Measurements from ENCODE around the gene TGFBR3.

The TGFBR3 gene

GRCh38 chr1:91895832-91896556, 10.0 kb upstream of the TGFBR3 start:
- no peak for TF ChIP-seq CTCF (IDR thresholded peaks at IDR 0.05; ENCODE audit: low read depth, low read length)
- no peak for DNase-seq (ENCODE audit: extremely low read depth, low read depth)

DNA sequence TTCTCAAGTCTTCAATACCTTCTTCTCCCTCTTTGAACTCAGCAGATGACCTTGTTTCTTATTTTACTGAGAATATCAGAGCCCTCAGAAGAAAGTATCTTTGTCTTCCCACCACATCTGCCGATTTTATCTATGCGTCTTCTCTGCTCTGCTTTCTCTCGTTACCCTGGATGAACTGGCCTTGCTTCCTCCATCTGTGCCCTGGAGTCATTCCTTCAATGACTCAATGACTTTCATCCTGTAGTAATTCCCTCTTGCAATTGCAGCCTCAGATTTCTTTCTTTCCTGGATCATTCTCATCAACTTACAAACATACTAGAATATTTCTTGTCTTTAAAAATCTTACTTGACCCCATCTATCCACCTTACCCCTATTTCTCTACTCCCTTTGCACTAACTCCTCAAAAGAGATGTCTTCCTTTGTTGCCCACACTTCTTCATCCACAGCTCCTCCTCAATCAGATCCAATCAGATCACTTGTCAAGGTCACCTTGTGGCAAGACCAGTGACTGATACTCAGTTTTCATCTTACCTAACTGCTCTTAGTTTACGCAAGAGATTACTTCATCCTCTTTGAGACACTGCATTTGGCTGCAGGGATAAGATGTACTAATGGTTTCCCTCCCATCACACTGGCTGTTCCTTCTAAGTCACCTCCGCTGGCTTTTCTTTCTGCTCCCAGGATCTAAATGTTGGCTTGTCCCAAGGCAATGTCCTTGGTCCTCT, 8.2 kb upstream of the TGFBR3 start:
- TF ChIP-seq CTCF (IDR thresholded peaks at IDR 0.05; ENCODE audit: low read depth, low read length): no peak
- DNase-seq (ENCODE audit: extremely low read depth, low read depth): no peak

DNA sequence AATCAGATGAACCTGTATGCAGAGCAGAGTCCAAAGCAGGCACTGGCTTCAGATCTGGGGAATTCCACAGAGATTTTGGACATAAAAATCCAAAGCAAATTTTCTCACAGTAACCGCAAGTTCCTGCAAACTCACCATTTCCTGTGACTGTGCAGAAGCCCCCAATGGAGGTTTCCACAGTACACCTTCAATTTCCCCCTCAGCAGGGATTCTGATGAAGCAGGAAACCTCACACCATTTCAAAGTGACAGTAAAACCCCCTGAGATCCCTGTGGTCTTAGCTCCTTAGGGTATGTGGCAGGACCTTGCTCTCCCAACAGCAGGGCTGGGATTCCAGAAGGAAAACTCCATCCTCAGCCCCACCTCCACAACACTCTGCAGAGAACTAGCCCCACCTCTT, 6.0 kb upstream of the TGFBR3 start:
- DNase-seq (ENCODE audit: extremely low read depth, low read depth): no peak
- no peak for TF ChIP-seq CTCF (IDR thresholded peaks at IDR 0.05; ENCODE audit: low read depth, low read length)

- TF ChIP-seq CTCF (IDR thresholded peaks at IDR 0.05; ENCODE audit: low read depth, low read length): no peak
- no peak for DNase-seq (ENCODE audit: extremely low read depth, low read depth)
Observed at GRCh38 chr1:91891454-91891853, 5.5 kb upstream of the TGFBR3 start.

DNA sequence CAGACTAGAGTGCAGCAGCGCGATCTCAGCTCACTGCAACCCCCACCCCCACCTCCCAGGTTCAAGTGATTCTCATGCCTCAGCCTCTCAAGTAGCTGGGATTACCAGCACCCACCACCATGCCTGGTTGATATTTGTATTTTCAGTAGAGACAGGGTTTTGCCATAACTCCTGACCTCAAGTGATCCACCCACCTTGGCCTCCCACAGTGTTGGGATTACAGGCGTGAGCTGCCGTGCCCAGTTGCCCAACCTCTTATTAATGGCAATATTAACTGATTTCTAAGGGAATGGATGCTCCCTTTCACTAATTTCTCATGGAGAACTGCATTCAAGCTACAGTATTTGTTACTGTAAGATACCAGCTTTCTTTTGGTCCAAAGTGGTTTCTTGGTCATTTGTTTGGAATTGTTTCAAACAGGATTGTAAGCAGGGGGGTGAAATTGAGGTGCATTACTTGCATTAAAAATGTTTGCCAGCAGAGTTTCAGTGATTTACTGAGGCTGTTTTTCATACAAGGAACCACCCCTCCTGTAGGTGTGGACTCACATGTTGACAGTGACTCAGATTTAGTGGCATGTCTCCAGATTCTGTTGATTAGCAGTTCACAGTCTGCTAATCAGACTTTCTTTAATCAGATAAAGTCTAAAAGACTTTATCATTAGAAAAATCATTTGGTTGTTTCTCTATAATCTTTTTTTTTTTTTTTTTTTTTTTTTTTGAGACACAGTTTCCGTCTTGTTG, 3.9 kb upstream of the TGFBR3 start:
- DNase-seq (ENCODE audit: extremely low read depth, low read depth): no peak

GRCh38 chr1:91885213-91885715, 687 bp downstream of the TGFBR3 start:
- no peak for DNase-seq (ENCODE audit: extremely low read depth, low read depth)
- no peak for TF ChIP-seq CTCF (IDR thresholded peaks at IDR 0.05; ENCODE audit: low read depth, low read length)

More for the DNA sequence above, 3.9 kb upstream of the TGFBR3 start:
- no peak for TF ChIP-seq CTCF (IDR thresholded peaks at IDR 0.05; ENCODE audit: low read depth, low read length)
